Ectodermal cell (in vitro differentiated cells): ENCODE measurements around the gene TAOK2.
A peak's percentile ranks its signal among the peaks of the same experiment; 100 is the strongest.
"Not testable (repeated sequence)": the region's sequence is repeated elsewhere in the genome, so short reads cannot be mapped to it uniquely, and the experiment has no call there.

ENCODE experiments used
- H3K27ac ChIP-seq: 2 replicates; pipeline ENCODE4 v1.7.0; 2013; ENCODE audit warnings: mild to moderate bottlenecking, low read depth, low read length; ENCODE audit not compliant: insufficient read depth, poor library complexity, severe bottlenecking
- H3K27me3 ChIP-seq: 2 replicates; pipeline ENCODE4 v1.7.0; 2013; ENCODE audit warnings: mild to moderate bottlenecking, low read length; ENCODE audit not compliant: insufficient read depth, control insufficient read depth, poor library complexity, severe bottlenecking
- H3K36me3 ChIP-seq: one replicate; pipeline ENCODE4 v1.7.0; 2013; ENCODE audit warnings: low read length; ENCODE audit not compliant: control insufficient read depth, insufficient read depth
- H3K4me1 ChIP-seq: one replicate; pipeline ENCODE4 v1.7.0; 2013; ENCODE audit warnings: low read length; ENCODE audit not compliant: control insufficient read depth, insufficient read depth
- H3K4me3 ChIP-seq: 2 replicates; pipeline ENCODE4 v1.7.0; 2013; ENCODE audit warnings: low read depth, low read length, control low read depth; ENCODE audit not compliant: insufficient read depth
- H3K9me3 ChIP-seq: 2 replicates; pipeline ENCODE4 v1.7.0; 2013; ENCODE audit warnings: mild to moderate bottlenecking, low read length, moderate library complexity; ENCODE audit not compliant: control insufficient read depth
- WGBS, 2 experiments: methylation state at CpG; one replicate each; pipeline ENCODE4 v1.1.7; 2013; ENCODE audit warnings: missing lambda C conversion rate in 2 of 2; 5-methylcytosine and 5-hydroxymethylcytosine counted together

TAOK2 gene

DNA sequence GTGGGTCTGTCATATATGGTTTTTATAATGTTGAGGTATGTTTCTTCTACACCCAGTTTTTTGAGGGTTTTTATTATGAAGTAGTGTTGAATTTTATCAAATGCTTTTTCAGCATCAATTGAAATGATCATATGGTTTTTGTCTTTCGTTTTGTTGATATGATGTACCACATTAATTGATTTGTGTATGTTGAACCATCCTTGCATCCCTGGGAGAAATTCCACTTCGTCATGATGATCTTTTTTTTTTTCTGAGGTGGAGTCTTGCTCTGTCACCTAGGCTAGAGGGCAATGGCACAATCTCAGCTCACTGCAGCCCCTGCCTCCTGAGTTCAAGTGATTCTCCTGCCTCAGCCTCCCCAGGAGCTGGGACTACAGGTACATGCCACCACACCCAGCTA, 25.8 kb upstream of the TAOK2 start:
- Histone ChIP-seq H3K4me1 (no peaks in the 10 kb centered on the region), H3K27ac (no peak overlapping the region), H3K9me3 (no peaks in the 10 kb centered on the region), H3K4me3 (no peak overlapping the region), H3K27me3 (no peaks in the 10 kb centered on the region), H3K36me3 (no peaks in the 10 kb centered on the region)
- WGBS, 2 experiments, result 85 to 87% methylated on average over 2 of the region's 2 CpGs

GRCh38 chr16:29950806-29951461, 22.7 kb upstream of the TAOK2 start:
- no peak overlapping the region for H3K27ac ChIP-seq
- no peaks in the 10 kb centered on the region for H3K4me1 ChIP-seq
- H3K27me3 ChIP-seq, result no peaks in the 10 kb centered on the region
- no peaks in the 10 kb centered on the region for H3K9me3 ChIP-seq
- 91 to 92% methylated on average over 4 of the region's 4 CpGs for WGBS, 2 experiments
- no peak overlapping the region for H3K4me3 ChIP-seq
- no peaks in the 10 kb centered on the region for H3K36me3 ChIP-seq

DNA sequence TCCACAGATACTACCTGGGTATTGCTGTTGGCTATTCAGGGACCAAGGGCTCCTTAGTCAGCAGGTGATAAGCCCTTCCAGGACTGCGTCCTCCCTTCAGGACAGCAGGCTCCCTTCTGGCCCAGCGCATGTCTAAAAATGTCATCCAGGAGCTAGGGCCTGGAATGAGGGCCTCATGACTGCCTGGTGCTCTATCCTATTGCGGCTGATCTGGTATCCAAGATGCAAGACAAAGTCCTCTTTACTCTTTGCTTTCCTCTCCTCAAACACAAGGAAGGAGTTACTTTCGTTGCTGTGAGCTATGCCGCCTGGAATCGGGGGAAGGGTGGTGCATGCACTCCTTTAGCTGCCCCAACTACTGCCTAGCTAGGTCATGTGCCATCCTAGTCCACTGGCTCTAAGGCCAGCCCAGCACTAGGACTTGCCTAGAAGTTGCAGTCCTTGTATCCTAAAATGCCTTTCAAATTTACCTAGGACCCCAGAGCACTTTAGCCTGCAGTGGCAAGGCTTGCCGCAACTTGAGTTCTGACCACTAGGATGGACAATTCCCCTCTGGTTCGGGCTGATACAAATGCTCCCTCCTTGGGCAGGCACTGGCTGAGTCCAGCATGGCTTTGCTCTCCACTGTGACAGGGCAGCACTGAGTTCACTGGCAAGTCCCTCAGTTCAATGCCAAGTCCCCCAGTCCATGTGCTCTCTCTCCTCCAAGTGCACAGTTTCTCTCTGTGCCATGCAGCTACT, 21.9 kb upstream of the TAOK2 start:
- no peak overlapping the region for H3K4me3 ChIP-seq
- H3K27ac ChIP-seq, result no peak overlapping the region
- H3K36me3 ChIP-seq, result no peaks in the 10 kb centered on the region
- no peaks in the 10 kb centered on the region for H3K9me3 ChIP-seq
- no peaks in the 10 kb centered on the region for H3K27me3 ChIP-seq
- WGBS, 2 experiments, result 86 to 88% methylated on average over 8 of the region's 8 CpGs
- no peaks in the 10 kb centered on the region for H3K4me1 ChIP-seq

DNA sequence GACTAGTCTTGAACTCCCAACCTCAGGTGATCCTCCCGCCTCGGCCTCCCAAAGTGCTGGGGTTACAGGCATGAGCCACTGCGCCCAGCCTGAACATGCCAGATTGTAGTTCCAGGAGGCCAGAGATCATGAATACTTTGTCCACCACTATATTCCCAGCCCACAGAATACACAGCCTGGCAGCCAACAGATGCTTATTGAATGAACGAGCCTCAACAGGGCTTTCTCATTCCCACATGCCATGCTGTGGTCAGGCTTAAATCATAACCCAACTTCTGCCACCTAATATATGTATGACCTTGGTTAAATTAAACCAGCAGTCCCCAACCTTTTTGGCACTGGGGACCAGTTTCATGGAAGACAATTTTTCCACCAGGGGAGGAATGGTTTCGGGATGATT, 14.9 kb upstream of the TAOK2 start:
- no peaks in the 10 kb centered on the region for H3K36me3 ChIP-seq
- no peaks in the 10 kb centered on the region for H3K9me3 ChIP-seq
- H3K27ac ChIP-seq, result no peak overlapping the region
- H3K27me3 ChIP-seq, result no peaks in the 10 kb centered on the region
- no peak overlapping the region for H3K4me3 ChIP-seq
- H3K4me1 ChIP-seq, result no peaks in the 10 kb centered on the region
- WGBS, 2 experiments, result 93% methylated on average over 4 of the region's 5 CpGs

GRCh38 chr16:29959293-29959692, 14.4 kb upstream of the TAOK2 start:
- no peaks in the 10 kb centered on the region for H3K27me3 ChIP-seq
- no peaks in the 10 kb centered on the region for H3K4me1 ChIP-seq
- H3K9me3 ChIP-seq, result no peaks in the 10 kb centered on the region
- no peak overlapping the region for H3K27ac ChIP-seq
- H3K36me3 ChIP-seq, result no peaks in the 10 kb centered on the region
- WGBS, 2 experiments, result 89% methylated on average over 9 of the region's 9 CpGs
- no peak overlapping the region for H3K4me3 ChIP-seq

DNA sequence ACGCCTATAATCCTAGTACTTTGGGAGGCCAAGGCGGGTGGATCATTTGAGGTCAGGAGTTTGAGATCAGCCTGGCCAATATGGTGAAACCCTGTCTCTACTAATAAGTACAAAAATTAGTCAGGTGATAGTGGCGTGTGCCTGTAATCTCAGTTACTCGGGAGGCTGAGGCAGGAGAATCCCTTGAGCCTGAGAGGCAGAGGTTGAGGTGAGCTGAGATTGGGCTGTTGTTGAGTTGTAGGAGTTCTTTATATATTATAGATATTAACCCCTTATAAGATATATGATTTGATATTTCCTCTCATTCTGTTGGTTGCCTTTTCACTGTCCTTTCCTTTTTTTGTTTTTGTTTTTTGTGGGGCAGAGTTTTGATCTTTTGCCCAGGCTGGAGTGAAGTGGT, 13.8 kb upstream of the TAOK2 start:
- not testable (repeated sequence) for H3K27me3 ChIP-seq, H3K4me1 ChIP-seq, H3K36me3 ChIP-seq, H3K27ac ChIP-seq, H3K9me3 ChIP-seq, H3K4me3 ChIP-seq
- WGBS, 2 experiments, result 92 to 96% methylated on average over 4 of the region's 4 CpGs

DNA sequence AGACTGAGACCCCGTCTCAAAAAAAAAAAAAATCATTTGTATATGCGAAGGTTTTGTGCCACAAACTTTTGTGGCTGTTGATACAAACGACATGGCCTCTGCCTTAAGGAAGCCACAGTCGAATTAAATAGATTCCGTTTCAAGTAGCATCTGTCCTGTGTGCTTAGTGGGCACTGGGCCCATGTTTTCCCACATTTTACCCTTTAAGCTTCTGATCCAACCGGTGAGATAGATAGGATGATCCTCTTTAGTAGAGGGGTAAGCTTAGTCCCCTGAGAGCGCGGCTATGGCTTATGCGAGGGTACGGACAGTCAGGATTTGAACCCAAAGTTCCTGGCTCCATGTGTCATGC, 12.6 kb upstream of the TAOK2 start:
- Histone ChIP-seq H3K9me3 (no peaks in the 10 kb centered on the region), H3K4me1 (no peaks in the 10 kb centered on the region), H3K36me3 (no peaks in the 10 kb centered on the region), H3K27ac (no peak overlapping the region), H3K4me3 (peak overlapping the region; percentile 58), H3K27me3 (no peaks in the 10 kb centered on the region)
- whole genome bisulfite sequencing, 2 experiments, result 85 to 87% methylated on average over 10 of the region's 10 CpGs

GRCh38 chr16:29961479-29962343, 12.0 kb upstream of the TAOK2 start, which contains the start of gene TMEM219:
TMEM219 (plus strand) TSS chr16:29962079; CDS start chr16:29963144, 1,065 bp downstream.
- H3K4me3 ChIP-seq, result peak within 1 kb of the TSS; percentile 58
- H3K27me3 ChIP-seq, result no peaks in the 10 kb centered on the region
- peak within 1 kb of the TSS; percentile 2 for H3K27ac ChIP-seq
- no peaks in the 10 kb centered on the region for H3K36me3 ChIP-seq
- no peaks in the 10 kb centered on the region for H3K9me3 ChIP-seq
- WGBS, 2 experiments, result 1% methylated on average over 75 of the region's 75 CpGs
- H3K4me1 ChIP-seq, result no peaks in the 10 kb centered on the region

DNA sequence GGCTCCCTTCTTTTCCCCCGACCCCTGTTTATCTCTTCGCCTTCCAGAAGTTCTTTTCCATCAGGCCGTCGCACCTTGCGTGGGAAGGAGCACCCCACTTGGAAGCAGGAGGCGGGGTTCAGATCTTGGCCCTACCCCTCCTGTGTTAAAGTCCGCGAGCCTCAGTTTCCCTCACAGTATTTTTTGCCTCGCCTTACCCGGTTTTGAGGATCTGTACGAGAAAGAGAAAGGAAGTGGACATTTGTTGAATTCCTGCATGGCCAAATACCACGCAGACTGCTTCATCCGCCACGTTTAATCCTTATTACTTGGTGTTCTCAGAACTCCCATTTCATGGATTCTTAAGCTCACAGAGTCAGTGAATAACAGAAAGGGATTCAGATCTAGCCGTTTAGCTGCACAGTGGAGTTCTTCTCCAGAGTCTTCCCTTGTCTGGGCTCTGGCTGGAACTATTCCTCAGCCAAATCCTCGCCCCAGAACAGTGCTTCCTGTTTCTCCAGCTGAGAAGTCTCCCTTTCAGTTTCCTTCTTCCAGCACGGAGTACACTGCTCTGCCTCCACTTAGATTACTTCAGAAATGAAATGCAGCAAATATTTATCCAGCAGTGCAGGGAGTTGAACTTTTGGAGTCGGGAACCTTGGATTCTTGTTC, 11.2 kb upstream of the TAOK2 start:
- H3K27ac ChIP-seq, result no peak overlapping the region
- no peaks in the 10 kb centered on the region for H3K4me1 ChIP-seq
- H3K9me3 ChIP-seq, result no peaks in the 10 kb centered on the region
- 26 to 29% methylated on average over 18 of the region's 18 CpGs for WGBS, 2 experiments
- H3K36me3 ChIP-seq, result no peaks in the 10 kb centered on the region
- no peaks in the 10 kb centered on the region for H3K27me3 ChIP-seq
- H3K4me3 ChIP-seq, result peak overlapping the region; percentile 58
